HG02763 (cell line): Measurements from ENCODE around the gene VPS9D1.
"Not testable (repeated sequence)": the region's sequence is repeated elsewhere in the genome, so short reads cannot be mapped to it uniquely, and the experiment has no call there.

Experiments used
- ATAC-seq: cut with Tn5 transposase; IDR thresholded peaks from one replicate; pipeline ENCODE4 v1.9.1; 2021; ENCODE audit warnings: mild to moderate bottlenecking, moderate library complexity; ENCODE audit not compliant: unreplicated experiment

VPS9D1 gene

DNA sequence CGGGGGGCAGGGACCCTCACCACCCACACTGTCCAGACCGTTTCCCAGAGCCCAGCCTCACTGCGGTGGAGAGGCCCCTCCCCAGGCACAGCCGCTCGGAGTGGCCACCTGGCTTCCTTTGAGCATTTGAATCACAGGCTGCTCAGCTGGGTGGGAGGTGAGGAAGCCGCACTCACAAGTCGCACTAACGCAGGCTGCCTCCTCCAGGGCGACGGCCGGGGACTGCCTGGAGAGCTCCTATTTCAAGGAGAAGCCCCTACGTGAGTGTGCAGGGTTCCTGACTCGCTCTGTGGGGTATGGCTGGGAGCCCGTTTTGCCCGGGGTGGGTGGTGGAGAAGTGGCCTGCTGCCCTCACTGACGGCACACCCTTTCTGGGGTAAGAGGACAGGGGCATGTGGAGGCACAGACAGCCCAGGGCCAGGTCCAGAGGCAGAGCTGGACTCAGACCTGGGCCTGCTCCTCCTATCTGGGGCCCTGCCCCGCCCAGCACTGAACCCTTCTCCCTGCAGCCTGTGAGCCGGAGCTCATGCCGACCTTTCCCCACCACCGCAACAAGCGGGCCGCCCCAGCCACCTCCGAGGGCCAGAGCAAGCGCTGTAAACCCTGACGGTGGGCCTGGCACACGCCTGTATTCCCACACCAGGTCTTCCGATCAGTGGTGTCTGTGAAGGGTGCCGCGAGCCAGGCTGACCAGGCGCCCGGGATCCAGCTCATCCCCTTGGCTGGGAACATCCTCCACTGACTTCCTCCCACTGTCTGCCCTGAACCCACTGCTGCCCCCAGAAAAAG, 25.4 kb downstream of the VPS9D1 start:
- ATAC-seq = no peak

GRCh38 chr16:89694784-89695085, 26.0 kb downstream of the VPS9D1 start:
- ATAC-seq = not testable (repeated sequence)

DNA sequence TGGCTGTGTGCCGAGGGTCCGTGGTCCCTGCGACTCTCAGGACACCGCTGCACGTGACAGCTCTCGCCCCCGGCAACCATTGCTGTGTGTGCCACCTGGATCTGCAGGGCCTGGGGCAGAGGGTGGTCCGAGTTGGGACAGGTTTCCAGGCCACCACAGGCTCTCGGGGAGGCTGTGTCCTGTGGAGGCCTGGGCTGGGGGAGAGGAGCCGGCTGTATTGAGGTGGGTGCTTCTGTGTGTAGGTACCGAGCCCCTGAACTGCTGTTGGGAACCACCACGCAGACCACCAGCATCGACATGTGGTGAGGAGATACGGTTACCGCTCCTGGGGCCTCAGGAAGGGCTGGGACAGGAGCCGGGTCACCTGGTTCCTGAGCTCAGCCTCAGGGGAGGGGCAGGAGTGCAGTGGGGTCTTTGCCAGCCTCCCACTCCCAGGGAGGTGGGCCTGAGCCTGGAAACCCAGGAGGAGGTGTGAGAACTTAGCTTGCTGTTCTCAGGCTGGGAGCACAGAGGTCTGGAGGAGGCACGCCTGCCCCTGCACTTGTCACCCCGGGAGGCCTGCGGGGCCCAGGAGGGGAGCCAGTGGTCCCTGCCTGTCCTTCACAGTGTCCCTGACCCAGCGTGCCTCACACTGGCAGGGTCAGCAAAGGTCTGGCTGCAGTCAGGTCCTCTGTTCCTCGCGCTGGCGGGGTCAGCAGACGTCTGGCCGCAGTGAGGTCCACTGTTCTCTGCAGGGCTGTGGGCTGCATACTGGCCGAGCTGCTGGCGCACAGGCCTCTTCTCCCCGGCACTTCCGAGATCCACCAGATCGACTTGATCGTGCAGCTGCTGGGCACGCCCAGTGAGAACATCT, 26.5 kb downstream of the VPS9D1 start:
- no peak for ATAC-seq

- no peak for ATAC-seq
These were observed 27.4 kb downstream of the VPS9D1 start for GRCh38 chr16:89693289-89693731.

- no peak for ATAC-seq
These were observed 28.6 kb downstream of the VPS9D1 start for GRCh38 chr16:89691986-89692569.

DNA sequence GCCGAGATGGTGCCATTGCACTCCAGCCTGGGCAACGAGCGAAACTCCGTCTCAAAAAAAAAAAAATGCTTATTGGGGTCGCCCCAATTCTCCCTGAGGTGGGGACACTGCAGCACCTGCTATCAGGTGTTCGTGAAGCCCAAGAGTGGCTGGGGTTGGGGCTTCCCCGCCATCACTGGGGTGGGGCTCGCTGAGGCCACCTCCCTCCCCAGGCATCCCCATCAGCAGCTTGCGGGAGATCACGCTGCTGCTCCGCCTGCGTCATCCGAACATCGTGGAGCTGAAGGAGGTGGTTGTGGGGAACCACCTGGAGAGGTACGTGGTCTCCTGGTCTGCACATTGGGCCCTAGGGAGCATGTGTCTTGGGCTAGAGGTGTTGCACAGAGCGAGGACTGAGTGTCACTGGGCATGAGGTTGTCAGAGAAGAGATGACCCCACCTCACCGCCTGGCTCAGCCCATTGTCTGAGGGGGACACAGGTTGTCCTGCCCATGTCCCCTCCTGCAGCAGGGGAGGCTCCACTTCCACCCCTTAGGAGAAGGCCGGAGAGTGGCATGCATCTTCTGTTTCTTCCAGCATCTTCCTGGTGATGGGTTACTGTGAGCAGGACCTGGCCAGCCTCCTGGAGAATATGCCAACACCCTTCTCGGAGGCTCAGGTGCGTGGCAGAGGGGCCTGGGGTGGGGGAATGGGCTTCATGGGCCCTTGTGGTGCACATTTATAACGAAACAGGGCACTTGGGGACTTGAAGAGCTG, 29.3 kb downstream of the VPS9D1 start:
- ATAC-seq = no peak

- no peak for ATAC-seq
These were observed 30.3 kb downstream of the VPS9D1 start for GRCh38 chr16:89690392-89690901.

DNA sequence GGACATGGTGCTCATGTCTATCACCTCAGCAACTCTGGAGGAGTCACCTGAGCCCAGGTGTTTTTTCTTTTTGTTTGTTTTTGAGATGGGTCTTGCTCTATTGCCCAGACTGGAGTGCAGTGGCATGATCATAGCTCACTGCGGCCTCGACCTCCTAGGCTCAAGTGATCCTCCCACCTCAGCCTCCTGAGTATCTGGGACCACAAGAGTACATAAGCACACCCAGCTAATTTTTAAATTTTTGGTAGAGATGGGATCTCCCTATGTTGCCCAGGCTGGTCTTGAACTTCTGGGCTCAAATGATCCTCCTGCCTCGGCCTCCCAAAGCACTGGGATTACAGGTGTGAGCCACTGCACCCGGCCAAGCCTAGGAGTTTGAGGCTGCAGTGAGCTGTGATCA, 31.1 kb downstream of the VPS9D1 start:
- not testable (repeated sequence) for ATAC-seq

DNA sequence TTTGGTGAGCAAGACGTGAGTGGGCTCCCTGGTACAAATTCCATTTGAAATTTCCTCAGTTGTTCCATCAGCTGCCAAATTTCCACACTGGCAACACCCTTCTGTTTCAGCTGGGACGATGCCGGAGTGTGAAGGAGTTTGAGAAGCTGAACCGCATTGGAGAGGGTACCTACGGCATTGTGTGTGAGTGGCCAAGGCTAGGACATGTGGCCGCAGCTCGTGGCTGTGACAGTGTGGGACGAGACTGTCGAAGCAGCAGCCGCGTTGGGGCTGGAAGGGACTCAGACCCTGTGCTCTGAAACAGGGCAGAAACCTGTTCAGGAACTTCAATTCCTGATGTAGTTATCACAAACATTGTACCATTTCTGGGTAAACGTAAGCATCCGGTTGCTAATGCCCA, 31.6 kb downstream of the VPS9D1 start:
- no peak for ATAC-seq

GRCh38 chr16:89688395-89688794, 32.3 kb downstream of the VPS9D1 start:
- ATAC-seq = no peak

- ATAC-seq = peak; percentile 48
These were observed 33.4 kb downstream of the VPS9D1 start for GRCh38 chr16:89687092-89687940.

GRCh38 chr16:89686520-89687091, 34.1 kb downstream of the VPS9D1 start, which contains the start of gene CDK10:
CDK10 (plus strand) TSS chr16:89686689; CDS start chr16:89686711, 22 bp downstream.
- peak; percentile 80 for ATAC-seq

GRCh38 chr16:89685916-89686315, 34.8 kb downstream of the VPS9D1 start:
- ATAC-seq = no peak

- ATAC-seq = no peak
These were observed 42.4 kb downstream of the VPS9D1 start for GRCh38 chr16:89678258-89678657.

DNA sequence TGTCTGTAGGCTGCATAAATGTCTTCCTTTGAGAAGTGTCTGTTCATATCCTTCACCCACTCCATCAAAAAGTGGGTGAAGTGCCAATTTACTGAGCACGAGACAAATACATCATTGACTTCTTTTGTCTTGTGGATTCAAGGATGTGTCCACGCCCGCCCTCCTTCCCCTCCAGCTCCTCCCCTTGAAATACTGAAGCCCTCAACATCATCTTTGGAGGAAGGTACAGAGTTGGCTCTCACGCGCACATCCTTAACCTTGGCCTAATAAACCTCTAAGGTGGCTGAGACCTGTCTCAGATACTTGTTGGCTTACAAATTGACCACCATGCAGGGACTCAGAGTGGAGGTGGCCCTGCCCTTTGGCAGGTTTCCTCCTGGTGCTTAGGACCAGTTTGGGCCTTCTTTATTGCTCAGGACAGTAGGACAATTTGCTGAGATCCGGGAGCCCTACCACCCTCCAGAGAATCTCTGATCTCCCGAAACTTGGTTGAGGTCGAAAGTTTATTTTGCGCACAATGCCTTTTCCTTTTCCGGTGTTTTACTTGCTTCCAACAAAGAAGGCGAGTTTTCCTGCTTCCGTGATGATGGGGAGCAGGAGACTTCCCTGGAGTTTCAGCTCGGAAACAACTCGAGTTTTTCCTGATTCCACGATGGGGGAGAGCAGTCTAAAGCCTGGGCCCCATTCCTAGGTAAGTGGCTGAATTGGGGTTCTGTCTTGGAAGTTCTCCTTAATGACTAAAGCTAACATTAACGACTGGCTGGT, 48.3 kb downstream of the VPS9D1 start:
- no peak for ATAC-seq

GRCh38 chr16:89671565-89671964, 49.1 kb downstream of the VPS9D1 start:
- not testable (repeated sequence) for ATAC-seq

GRCh38 chr16:89670496-89671431, 49.9 kb downstream of the VPS9D1 start:
- ATAC-seq = no peak

DNA sequence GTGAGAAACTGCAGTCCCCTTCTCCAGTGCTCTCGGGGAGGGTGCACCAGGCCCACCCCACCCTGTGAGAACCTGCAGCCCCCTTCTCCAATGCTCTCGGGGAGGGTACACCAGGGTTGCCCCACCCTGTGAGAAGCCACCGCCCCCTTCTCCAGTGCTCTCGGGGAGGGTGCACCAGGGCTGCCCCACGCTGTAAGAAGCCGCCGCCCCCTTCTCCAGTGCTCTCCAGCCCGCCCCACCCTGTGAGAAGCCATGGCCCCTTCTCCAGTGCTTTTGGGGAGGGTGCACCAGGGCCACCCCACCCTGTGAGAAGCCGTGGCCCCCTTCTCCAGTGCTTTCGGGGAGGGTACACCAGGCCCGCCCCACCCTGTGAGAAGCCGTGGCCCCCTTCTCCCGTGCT, 50.9 kb downstream of the VPS9D1 start:
- ATAC-seq = no peak
